Esophagus squamous epithelium (tissue), 4 donors: ENCODE measurements around the gene TUBGCP3.

ENCODE experiments used
- CTCF ChIP-seq, 6 experiments: fragments of 450-650 bp in 4 of 6; fragments of 200-600 bp in 2 of 6; sonication (generic) in 2 of 6; IDR thresholded peaks; one replicate each; pipeline ENCODE4 v1.5.1; 2016 to 2019; ENCODE audit warnings: antibody characterized with exemption in 6 of 6, mild to moderate bottlenecking in 4 of 6, moderate library complexity in 4 of 6
- POLR2A ChIP-seq, 4 donors: fragments of 450-650 bp; IDR thresholded peaks; one replicate each; pipeline ENCODE4 v1.6.1; 2017; ENCODE audit warnings: antibody characterized with exemption in 4 of 4, mild to moderate bottlenecking in 4 of 4, moderate library complexity in 3 of 4

- TF ChIP-seq CTCF (IDR thresholded peaks at IDR 0.05) (no peak), POLR2A (IDR thresholded peaks at IDR 0.05) (no peak)
These were observed 133.9 kb downstream of the TUBGCP3 start for GRCh38 chr13:112453874-112454647.
